CD4-positive, alpha-beta T cell treated with Interleukin-10 for 1 hour (primary cell): Measurements from ENCODE around the gene ERRFI1.

Source experiments
- DNase-seq: peaks from one replicate; pipeline ENCODE4 v3.0.0-alpha.2; 2020

ERRFI1 gene

DNA sequence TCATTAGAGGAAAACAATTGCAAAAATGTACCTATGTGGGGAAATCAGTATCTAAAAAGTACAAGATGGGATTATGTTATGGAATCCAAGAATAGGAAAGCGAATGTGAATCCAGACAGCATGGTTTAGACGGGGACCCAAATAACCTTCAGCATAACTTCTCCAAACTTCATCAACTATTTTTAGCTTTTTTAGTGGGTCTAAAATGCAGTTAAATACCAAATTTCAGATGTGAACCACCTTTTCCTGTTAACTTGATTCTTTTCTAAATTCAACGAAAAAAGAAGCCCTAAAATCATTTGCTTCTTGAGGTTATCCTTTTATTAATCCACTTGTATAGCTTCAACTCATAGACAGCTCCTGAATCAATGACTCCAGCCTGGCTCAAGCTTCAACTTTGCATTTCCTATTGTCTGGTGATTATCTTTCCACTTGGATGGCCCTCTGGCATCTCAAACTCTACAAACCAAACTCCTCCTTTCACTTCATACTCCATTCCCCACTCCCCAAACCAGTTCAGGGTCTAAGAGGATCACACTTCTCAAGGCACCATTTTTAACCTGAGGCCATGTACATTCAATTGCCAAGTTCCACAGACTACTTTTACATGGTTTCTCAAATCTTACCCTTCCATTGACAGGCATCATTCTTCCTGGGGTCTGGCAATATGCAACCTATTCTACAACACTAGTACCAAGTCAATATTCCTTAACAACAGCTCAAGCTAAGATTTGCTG lies 7.4 kb downstream of the ERRFI1 start:
- no peak for DNase-seq

DNA sequence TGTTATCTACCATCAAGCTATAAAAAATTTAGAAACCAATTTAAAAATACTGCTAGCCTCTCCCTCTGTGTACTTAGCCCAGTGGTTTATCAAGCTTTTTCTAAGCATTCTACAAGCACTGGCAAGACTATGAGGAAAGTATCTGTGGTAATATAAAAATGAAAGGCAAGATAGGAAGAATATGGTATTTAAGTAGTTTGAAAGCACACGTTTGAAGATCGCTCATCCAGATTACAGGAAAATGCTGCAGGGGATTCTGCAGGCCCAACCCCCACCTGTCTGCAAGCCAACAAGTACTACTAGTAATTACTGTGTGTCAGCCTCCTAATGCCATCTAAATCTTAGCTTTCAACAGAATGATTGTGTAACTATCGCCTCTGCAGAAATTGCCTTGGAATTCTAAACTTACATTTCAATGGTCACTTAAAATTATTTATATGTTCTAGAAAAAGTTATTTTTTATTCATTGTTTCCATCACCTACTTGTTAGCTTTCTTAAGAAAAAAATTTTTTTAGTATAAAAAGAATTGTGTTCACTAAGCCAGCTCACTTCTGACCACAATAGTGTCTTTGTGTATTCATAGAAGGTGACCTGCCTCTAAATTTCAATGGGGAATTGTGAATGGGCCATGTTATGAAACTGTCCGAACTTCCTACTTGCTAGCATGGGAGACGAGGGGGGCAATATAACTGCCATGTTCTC lies 8.5 kb downstream of the ERRFI1 start:
- DNase-seq: no peak

- no peak for DNase-seq
These were observed 9.2 kb downstream of the ERRFI1 start for GRCh38 chr1:8016895-8017241.

- DNase-seq: no peak
These were observed 9.8 kb downstream of the ERRFI1 start for GRCh38 chr1:8016210-8016894.

- DNase-seq: no peak
These were observed 10.3 kb downstream of the ERRFI1 start for GRCh38 chr1:8015809-8016165.

DNA sequence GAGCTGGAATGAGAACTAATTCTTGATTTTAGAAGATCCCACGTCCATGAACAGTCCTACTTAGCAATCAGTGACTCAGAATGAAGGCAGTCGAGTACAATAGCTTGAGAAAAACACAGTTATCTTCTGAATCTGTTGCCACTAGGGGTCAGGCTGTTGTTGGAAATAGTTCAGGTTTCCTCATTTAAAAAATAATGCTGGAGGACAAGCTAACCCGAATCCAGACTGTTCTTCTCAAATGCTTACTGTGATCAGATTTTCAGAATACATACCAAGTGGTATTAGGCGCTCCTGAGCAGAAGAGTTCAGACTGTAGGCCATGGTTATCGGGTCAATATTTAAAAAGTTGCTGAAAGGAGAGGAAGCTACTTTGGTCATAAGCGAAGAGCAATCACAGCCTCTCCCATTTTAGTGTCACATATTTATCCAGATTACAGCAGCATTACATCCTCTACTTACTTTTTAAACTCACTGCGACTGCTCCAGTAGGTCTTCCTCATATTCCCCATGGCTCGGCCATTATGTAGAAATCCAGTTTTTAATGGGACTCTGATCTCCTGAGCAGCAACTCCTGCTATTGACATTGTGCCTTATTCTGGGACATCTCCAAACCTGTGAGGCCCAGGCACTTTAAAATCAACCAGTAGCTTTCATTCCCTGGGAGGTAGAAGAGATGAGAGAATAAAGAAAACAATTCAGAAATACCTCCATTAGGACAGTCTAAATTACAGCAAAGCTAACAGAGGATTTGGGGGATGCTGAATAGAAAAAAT lies 10.9 kb downstream of the ERRFI1 start:
- DNase-seq: peak; percentile 69

GRCh38 chr1:8014381-8014988 lies 11.6 kb downstream of the ERRFI1 start:
- DNase-seq: no peak

DNA sequence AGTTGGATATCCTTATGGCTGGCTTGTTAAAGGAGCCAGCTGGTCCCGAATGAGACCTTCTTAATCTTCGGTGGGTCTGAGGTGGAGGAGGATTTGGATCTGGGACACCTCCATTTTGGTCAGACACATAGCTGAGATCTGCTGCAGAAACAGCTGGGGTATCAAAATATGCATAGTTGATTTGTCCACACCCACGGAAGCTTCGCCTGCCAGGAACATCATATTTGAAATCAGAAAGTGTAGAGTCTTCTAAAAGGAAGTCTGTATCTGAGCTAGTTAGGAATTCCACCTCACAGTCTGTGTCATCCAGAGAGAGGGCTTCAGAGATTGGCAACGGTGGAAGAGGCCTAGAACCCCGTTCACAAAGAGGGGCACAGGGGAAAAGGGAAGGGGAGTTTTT lies 12.3 kb downstream of the ERRFI1 start:
- DNase-seq: no peak

DNA sequence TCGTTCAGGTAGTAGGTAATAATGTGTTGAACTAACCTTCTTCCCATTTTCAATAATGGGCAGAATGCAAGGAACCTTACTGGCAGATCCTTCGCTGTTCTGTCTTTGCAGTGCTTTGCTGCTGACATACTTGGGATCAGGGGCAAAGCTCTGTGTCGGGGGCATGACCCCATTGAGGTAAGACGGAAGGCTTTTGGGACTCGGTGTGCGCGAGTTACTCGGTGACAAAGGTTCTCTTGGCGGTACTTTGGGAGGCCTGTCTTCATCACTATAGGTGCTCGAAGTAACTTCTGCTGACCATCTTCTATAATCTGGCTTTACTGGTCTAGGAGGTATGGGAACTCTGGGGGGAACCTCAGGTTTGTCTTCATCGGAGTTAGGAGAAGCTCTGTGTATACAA lies 12.7 kb downstream of the ERRFI1 start:
- DNase-seq: no peak

DNA sequence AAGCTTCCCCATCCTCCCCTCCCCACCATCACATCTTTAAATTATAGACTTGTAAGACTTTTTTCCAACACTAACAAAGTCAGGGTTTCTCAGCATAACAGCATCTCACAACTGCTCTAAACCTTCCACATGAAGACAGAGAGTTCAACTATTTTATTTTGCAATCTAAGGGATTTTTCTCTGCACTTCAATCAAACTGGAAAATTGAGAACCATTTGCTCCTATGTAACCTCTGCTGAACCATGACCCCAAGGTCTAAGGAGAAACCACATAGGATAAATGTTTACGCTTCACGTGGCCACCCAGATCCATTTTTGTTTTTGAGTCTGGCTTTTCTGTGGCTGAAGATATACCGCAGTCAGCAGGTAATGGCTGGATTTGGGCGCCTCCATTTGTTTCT lies 13.2 kb downstream of the ERRFI1 start:
- DNase-seq: no peak

GRCh38 chr1:8011923-8012858 lies 13.9 kb downstream of the ERRFI1 start:
- DNase-seq: no peak

DNA sequence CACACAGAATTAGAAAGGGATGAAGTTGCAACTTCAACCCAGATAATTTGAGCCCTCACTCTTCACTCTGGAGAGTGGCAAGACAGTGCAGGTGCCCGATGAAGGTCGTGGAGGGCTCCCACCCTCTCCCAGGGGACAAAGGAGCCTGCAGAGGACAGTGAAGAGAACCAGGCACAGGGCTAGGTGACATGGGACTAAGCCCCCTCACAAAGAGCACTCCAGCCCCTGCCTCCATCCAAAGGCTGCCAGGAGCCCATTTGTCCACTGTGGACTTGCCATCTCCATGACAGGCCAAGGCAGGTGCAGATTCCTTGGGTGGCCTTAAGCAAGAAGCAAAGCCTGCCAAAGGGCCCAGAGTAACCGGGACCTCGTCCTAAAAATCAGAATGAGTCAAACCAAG lies 15.1 kb downstream of the ERRFI1 start:
- no peak for DNase-seq

DNA sequence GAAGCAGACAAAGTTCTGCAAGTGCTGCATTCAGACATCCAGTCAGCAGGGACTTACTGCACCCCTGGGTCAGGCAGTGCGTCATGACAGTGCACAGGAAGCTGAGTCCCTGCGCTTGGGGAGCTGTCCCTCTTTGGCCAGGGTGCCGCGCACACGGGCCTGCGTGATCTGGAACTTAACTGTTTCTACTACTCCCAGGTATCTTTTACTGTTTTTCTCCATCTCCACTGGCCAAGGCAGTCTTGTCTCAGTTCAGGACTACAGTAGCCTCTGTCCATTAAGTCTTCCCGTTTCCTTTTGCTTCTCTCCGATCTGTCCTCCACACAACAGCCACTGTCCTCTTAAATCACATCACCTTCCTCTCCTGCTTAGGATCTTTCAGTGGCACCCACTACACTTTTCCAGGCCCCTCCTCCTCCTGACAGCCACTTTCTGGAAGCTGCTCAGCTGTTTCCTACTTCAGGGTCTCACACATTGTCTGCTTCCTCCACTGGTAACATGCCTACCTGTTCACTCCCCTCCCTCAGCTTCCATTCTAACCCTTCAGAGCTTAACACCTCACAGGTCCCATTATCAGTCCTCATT lies 15.9 kb downstream of the ERRFI1 start:
- DNase-seq: no peak

DNA sequence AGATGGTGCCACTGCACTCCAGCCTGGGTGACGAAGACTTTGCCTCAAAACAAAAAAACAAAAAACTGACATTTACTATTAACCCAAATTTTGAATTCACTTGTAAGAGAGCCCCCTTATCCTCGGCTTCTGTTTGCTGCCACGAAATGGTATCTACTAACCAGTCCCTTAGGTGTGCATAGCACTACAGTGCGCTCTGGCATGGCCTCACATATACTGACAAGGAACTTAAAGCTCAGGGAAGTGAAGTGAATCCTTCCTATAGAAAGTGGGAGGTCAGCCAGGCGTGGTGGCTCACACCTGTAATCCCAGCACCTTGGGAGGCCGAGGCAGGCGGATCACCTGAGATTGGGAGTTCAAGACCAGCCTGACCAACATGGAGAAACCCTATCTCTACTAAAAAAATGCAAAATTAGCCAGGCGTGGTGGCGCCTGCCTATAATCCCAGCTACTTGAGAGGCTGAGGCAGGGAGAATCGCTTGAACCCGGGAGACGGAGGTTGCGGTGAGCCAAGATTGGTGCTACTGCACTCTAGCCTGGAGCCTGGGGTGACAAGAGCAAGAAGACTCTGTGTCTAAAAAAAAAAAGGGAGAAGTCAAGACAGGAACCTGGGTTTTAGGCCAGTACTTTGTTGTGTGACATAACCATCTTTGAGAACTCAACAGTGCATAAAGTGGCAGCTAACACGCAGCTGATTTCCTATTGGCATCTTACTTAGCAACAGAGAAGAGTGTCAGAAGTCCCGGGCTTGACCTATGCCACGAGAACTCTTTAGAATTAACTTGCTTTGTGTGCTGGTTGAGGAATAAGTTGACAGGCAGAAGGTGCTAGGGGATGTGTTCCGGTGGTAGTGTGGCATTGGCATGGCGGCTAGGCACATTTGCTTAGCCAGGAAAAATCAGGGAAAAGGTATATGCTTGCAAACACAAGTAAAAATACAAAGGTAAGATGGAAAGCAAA lies 16.8 kb downstream of the ERRFI1 start:
- no peak for DNase-seq

- DNase-seq: no peak
These were observed 19.8 kb downstream of the ERRFI1 start for GRCh38 chr1:8006037-8006963.

DNA sequence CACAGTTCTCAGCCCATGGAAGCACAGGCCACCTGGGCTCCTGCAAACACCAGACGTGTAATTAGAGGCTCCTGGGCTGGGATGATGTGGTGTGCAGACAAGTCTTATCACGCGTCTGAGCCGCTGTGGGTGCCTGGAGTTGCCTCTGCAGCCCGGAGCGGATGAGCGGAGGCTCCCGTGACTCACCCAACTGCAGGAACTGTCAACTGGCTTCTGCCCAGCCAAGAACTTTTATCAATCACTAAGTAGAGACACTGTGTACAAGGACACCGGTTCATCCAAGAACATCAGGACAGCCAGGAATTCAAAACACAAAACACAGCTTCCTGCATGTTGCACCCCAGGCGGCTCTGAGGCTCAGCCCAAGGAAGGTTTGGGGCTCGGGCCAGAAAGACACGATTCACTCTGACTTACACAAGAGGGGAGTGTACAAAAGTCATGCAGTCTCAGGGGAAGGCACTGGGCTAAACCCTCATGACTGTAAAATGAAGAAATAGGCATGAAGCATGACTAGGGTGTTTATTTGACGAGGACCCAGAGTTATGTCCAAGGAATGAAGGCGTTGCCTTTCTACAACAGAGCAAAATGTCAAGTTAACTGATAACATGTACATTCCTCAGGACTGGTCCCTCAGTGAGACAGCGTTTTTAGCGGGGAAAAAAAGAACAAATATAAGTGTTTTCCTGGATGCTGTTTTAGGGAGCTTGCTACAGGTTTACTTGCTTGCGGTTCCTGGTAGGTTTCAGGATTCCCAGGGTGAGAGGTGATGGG lies 21.1 kb downstream of the ERRFI1 start:
- DNase-seq: no peak

DNA sequence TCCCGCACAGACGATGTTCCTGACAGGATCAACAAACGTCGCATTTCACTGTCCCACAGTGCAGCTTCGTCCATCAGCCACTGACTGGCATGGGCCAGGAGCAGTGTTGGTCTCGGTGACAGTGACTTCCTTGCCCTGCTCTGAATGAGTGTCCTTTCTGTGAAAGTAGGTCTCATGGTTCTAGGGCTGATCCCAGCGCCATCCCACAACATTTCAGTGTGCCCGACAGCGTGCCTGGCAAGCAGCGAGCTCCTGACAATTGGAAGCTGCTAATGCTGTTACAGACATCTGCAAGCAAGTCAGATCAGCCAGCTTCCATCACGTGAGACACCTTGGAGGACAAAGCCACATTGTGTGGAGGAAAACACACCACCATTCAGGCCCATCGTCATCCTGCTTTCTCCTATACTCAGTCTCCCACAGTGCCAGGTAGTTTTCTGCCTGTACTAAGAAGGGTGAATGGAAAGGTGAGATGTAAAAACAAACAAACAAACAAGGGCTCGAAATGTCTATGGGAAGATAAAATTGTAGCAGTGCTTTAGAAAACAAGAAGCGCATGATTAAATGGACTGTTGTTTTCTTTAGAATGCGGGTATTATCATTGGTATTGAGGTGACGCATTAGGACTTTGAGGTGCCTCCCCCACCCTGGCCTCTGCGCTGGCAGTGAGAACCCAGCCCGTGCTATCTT lies 21.9 kb downstream of the ERRFI1 start:
- no peak for DNase-seq
